ENCODE data around the gene DCP1B.
"Not testable (repeated sequence)": the region's sequence is repeated elsewhere in the genome, so short reads cannot be mapped to it uniquely, and the experiment has no call there.

DCP1B gene

DNA sequence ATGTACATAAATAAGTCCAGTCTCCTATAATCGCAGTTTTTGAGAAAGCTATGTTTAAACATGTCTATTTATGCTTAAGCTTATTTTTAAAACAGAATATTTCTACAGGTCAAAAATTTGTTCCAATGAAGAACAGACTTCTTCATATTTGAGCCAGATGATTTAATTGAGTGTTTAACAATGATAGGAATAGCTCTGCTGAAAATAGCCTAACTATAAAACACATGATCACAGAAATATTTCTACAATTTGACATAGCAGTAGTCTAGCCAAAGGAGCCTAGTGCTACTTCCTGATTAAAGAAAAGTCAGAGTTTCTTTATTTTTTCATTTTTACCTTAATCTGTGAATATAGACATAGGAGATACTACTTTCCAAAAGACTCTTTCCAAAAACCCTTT, 29.4 kb downstream of the DCP1B start:
- no peak for DNase-seq (ENCODE audit: low read depth)

DNA sequence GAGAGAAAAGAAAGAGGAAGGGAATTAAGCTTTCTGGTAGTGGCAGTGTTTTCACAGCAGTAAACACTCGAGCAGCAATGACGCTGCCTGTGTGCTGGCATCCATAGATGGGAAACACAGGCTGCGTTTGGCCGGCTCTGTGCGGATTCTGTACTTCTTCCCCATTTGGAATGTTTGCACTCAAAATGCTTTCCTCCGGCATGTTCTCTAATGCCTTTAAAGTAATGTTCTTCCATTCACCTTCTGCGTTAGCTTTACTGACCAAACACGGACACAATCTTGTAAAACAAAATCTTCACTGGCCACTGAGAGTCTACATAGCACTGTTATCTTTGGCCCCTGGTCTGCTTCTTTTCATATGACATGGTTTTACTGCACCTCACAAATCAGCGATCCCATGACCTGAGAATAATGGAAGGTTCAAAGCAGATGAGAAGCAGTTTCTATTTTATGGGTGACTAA, 31.4 kb downstream of the DCP1B start:
- peak; percentile 49 for DNase-seq (ENCODE audit: low read depth)

DNA sequence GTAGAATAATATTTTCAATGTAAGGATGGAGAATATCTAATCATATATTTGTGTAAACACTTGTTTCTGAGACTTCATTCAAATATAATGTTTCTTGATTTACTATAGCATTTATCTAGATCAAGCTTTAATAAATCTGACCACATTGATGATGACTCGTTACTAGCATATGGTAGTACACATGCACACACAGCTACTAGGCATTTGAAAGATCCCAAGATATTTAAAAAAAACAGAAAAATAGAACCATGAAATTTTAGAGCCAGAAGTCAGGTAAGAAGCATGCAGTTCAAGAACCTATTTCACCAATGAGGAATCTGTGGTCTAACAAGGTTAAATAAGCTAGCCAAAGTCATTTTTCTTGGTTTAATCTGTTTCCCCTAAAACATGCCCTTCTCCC, 32.0 kb downstream of the DCP1B start:
- DNase-seq (ENCODE audit: low read depth): peak; percentile 35

DNA sequence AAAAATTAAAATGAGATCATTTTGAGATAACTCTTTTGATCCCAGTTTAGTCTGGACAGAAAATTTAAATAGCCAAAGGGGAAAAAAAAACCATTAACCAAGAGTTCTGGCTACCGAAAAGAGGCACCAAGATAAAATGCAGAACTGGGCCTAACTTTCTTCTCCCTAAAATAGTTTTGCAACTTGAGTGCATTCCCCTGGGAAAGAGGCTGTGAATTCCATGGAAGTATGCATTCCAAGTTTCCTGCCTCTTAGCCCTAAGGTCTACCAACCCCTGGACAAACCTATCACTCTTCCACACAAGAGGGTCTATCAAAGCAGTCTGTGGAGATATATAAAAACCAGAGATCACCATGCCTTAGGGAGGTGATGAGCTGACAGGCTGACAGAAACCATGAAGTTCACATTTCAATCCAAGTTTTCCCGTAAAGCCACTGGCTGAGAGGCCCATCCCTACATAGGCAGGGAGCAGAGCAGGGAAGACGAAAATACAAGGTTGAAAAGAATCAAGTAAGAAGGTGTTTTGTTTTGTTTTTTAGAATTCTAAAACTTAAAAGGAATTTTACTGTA, 33.8 kb downstream of the DCP1B start:
- DNase-seq (ENCODE audit: low read depth): no peak

DNA sequence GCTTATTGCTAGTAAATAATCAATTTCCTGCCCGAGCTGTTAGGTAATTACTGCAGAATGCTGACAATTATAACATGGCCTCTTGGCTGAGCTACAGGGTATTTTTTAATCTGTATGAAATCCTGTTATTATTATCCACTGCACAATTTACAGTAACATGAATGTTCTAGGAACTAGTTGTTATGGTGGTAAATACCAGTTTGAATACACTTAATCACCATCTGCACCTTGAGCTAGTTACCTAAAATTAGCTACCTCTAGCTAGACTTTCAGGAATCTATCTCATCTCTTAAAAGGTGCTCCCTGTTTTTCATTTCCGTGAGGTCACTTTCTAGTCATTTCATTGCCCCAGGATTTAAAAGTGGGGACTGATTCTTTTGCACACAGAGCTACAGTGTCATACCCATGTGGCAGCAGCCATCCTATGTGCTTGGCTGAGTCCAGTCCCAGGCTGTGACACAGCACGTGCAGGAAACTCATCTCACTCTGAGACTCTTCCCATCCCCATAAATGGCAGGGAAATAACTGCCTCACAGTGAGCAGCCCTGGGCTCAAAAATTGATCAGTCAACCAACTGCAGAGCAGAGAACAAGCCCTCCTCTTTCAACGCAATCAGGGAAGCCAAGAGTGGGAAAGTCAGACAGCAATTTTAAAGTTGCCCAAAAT, 37.6 kb downstream of the DCP1B start:
- no peak for DNase-seq (ENCODE audit: low read depth)

DNA sequence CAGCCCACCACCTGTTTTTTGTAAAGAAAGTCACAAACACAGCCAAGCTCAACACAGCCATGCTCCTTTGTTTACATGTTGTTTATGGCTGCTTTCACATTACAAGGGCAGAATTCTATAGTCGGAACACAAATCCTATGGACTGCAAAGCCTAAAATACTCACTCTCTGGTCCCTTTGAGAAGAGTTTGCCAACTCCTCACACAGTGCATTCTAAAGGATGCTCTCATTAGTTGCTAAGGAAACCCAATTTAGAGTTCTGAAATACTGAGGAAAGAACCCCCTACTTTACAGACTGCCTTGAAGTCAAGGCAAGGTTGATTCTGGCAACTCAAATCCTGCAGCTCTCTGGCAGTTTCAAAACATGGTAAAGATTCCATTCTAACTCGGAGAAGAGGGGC, 38.3 kb downstream of the DCP1B start:
- DNase-seq (ENCODE audit: low read depth): no peak

DNA sequence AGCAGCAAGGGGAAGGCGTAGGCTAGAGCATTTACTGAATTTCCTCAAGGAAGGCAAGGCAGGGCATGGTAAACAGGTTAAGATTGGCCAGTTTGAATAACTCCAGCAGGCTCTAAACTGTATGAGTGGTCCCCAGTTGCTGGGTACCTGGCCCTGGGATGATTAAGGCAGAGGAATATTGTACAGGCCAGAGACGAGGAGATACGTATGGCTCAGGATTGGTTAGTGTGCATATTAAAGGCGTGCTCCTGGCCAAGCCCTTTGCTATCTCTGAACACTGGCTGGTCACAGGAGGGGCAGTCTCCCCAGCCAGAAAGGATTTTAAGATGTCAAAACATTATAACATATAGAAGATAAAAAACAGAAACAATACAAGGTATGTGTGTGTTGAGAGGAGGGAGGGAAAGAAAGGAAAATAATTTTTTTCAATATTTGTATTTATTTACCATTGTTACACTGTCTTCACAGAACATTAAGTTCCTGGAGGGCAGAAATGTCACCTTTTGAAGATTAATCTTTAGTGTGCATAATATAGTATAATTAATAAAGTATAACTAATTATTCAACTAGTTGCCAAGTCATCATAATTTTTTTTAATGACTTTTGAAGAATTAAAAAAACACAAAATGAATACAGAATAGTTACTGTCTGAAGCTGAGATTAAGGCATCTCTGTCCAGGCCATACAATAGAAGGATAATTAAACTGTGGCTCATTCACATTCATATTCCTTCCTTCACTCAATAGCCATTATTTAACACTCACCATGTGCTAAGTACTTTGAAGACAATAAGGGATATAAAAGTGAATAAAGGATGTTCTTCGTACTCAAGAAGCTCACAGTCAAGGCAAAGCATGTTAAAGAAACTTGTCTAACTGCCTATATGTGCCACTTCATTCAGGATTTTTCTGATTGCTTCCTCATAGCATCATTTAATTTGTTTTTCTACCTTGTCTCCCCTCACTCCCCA, 41.9 kb downstream of the DCP1B start:
- DNase-seq (ENCODE audit: low read depth): no peak

DNA sequence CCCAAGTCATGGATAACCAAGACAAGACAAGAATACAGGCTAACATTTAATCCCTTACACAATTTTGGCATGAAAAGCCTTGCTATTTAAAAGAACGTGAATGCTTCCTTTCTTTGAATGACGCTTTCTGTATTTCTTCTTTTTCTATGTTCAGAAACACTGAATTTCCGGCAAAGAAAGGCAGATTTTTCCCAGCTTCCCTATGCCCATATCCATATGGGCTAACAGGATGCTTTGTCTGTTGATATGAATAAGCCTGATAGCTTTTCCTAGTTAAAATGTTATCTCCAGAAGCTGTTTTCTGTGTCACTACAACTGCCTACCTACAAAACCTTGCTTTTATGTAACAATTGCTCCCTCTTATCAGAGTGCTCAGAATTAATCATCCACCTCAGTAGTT, 47.5 kb downstream of the DCP1B start:
- DNase-seq (ENCODE audit: low read depth): no peak

DNA sequence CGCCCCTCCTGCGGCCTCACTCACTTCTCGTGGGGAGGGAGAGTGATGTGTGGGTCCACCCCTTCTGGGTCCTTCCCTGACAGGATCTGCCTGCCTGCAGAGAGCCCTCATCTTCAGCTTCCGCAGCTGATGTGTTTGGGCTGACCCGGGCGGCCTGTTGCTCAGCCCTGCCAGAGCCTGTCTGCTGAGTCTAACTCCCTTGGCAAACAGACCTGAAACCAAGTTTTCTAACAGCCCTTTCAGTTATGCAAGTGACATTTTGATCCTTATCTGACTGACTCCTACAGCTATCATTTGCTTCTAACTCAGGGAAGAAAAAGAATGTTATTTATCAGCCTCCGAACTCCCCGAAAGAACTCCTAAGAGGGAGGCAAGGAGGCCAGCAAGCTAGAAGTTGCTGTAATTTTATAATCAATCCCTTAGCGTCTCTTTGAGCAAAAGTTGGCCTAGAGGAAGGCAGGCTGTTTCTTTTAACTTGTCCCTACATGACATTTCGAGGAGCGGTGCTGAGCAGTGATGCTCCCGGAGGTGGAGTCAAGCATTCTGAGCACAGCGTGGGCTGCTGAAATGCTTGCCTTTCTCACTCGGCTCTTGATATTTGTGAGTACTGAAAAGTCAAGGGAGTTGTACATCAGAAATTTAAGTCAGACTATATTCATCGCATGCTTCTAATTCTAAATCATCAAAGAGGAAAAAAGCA, 54.3 kb downstream of the DCP1B start:
- no peak for DNase-seq (ENCODE audit: low read depth)

DNA sequence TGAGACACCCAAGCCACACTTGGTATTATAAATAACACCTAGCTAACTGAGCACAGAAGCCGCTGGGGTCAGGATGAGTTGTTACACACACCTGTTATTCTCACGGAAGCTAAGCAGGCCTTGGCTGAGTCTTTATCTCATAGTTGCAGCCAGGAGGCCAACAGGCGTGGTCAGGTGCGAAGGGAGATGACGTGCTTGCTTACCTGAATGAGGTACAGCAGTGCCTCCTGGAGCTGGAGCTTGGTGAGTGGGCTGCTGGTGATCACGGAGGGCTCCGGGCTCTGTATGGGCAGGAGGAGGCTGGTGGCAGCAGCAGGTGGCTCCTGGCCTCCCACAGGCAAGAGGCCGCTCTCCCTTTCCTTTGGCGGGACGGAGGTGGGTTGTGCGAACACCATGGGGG, 55.4 kb downstream of the DCP1B start:
- DNase-seq (ENCODE audit: low read depth): no peak

DNA sequence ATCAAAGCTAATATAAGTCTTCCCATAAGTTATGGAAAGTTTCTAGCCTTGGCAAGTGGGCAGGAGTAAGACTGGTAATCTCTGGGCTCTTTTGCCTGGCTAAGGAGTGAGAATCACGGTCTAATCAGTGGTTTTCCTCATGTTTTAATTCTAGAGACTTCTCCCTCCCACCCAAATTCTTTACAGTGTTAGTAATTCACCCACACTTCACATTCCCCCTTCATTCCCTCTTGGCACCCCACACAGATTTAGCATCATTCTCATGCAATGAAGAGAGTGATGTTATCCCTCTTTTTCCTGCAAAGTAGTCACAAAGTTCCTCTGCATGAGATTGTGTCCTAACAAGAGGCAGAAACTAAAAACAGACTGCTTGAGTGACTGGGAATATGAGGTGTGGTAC, 57.2 kb downstream of the DCP1B start:
- DNase-seq (ENCODE audit: low read depth): peak; percentile 48

DNA sequence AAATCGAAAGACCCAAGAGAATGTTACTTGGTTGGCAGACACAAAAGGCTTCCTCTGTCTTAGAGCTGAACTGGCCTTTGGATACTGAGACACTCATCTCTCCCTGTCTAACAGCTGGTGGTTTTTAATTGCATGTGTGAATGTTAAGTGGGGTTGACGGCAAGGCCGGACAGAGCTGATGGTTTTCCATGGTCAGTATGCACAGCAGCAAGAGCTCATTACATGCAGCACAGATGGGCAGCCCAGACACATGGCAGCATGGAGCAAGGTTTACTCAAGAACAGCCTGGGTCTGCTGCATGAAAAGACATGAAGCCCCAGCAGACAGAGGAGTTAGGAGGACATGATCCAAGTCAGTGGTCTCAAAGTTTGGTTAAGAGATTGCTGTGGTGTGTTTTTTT, 58.0 kb downstream of the DCP1B start:
- no peak for DNase-seq (ENCODE audit: low read depth)

DNA sequence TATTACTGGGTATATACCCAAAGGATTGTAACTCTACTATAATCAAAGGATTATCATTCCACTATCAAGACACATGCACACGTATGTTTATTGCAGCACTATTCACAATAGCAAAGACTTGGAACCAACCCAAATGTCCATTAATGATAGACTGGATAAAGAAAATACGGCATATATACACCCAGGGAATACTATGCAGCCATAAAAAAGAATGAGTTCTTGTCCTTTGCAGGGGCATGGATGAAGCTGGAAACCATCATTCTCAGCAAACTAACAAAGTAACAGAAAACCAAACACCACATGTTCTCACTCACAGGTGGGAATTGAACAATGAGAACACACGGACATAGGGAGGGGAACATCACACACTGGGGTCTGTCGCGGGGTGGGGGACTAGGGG, 58.8 kb downstream of the DCP1B start:
- DNase-seq (ENCODE audit: low read depth): not testable (repeated sequence)

DNA sequence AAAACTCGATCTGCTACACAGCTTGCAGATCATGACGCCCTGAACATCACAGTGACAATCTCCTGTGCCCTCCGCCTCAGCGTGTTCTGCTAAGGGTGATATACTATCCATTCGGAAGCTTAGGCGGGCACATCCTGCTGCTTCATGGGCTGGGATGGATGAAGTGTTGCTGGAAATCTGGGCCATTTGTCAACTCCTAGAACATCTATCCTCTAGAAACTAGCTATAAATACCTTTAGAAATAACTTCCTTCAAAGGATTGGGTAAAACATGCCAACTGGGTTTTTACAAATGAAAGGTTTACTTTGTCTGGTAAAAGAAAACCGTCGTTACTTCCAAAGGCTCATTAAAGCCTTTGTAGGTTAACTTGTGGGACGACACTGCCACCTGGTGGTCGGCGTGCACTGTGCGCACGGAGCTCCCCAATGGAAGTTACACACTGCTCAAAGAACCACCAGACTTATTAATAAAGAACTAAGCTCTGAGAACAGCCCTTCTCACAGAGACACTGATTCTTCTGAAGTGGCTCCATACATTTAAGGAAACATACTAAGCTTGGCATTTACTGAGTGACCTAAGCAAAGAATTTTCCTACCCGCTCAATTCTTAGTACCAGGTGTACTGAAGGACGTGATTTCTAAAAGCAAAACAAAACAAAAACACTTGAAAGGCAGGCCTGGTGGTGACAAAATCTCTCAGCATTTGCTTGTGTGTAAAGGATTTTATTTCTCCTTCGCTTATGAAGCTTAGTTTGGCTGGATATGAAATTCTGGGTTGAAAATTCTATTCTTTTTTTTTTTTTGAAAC, 64.3 kb downstream of the DCP1B start:
- peak; percentile 57 for DNase-seq (ENCODE audit: low read depth)

DNA sequence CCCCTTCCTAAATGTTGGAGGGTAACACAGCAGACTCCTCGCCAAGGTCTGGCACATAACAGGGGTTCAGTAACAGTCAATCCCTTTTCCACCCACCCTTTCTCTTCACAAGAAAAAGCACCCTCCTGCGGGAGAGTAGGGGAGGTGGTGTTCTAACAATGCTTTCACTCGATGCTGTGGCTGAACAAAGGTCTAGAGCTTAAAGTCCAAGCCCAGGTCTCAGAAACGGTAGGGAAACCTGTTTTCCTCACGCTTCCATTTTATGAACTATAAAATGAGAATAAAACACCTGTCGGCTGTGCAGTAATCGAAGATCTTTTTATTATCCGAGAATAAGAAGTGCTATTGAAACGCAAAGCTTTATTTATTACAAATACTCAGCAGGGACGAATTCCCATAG, 64.9 kb downstream of the DCP1B start:
- no peak for DNase-seq (ENCODE audit: low read depth)

DNA sequence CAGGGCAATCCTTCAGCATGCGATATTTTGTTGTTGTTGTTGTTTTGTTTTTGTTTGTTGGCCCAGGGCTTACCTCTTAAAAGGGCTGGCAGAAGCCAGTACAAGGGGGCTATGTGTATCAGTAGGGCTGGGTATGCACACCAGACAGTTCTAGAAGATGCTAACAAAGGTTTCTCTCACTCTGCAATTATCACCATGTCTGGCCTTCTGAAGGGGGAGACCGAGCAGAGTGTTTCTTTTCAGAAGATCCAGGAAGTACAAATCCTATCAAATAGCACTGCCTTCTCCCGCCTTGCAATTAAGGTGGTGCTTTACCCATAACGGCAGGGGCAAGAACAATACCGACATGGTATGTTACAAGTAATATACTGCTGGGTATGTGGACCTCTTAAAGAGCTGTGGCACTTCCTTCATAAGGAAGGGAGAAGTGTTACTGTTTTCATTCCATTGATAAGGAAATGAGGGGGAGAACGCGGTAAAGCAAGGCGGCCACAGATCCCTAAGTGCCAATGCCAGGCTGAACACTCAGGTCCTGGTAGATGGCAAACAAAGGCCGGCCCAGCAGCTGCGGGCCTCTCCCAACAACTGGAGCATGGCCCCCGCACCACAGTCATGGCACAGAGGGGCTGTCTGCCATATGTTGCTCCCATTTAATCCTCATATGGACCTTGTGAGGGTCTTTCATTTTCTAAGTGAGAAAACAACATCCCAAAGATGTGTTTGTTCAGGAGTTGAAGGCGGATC, 66.6 kb downstream of the DCP1B start:
- no peak for DNase-seq (ENCODE audit: low read depth)

DNA sequence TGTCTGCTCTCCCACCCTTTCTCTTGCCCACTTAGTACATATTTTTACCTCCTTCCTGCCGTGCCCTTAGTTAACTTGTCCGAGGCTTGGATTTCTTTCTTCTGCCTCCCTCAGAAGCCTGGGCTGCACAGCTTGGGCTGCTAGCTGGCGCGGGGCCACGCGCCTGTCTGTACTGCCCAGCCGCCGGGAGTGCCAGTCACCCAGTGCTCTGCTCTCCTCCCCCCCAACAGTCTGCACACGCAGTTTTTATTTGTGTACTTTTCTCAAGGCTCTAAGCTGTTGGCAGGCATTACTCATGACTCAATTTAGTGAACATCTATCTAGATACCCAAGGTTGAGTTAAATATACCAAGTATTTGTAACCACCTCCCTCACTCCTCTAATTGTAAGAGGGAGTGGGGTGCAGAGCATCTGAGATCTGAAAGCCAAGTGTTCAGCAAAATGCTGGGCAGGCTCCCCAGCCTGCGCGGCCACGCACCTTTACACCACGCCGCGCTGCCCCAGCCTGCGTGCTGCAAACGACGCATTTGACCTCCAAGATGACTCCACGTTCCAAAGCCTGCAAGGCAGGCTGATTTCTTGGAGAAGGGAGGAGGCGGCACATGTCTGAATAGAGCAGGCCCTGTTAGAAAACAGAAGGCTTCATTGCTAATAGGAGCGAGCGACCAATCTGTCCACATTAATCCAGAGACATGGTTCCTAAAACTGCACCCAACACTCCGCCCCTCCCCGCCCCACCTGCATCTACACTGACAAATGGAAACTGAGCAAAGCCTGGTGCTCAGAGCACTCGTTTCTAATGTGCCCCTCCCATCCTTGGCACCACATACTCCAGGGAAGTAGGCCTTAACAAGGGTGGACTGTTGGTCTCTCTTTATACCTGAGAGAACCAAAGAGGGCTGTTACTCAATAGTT, 67.6 kb downstream of the DCP1B start:
- DNase-seq (ENCODE audit: low read depth): peak; percentile 64

DNA sequence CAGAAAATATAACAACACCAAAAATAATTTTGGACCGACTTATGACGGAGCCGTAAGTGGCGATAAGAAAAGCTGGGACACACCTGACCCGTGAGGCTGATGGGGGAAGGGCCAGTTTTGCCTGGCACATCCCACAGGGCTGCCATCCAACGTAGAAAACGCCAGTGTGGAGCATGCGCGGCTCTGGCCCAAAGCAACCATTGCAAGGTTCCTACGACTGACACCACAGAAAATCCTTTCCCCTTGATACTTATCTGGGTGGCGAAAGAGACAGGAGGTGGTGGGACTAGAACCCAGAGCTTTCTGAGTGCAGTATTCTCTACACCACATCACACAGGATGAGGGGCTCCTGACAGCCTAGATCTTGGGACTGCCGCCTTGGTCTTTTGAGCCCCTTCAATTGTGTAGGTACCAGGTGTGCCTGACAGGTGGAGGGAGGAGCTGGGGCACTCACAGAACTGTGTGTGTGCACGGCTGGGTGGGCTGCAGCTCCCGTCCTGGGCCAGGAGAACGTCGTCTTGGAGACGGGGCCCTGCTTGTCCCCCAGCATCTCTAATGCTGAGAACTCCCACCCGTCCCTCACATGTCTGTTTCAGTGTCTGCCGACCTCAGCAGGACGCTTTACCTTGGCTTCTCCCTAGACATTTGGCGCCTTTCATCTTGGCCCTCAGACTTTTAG, 68.4 kb downstream of the DCP1B start:
- no peak for DNase-seq (ENCODE audit: low read depth)

DNA sequence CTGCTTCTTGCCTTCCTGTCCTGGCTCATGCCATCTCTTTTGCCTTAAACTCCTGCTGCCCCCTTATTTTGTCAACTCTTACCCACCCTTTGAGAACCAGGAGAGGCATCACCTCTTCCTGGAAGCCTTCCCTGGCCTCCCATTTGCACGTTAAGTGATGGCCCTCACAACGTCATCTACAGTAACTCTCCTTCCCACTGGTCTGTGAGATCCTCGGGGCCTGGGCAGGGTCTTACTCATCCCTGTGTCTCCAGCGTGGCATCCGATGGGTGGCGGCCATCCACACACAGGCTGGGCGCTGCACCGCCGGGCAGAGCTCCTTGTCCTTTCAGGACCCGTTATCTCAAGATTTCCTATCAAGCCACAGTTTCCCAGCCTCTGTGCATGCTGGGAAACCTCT, 69.0 kb downstream of the DCP1B start:
- DNase-seq (ENCODE audit: low read depth): no peak
